Measurements from ENCODE around the gene WDR77.

DNA sequence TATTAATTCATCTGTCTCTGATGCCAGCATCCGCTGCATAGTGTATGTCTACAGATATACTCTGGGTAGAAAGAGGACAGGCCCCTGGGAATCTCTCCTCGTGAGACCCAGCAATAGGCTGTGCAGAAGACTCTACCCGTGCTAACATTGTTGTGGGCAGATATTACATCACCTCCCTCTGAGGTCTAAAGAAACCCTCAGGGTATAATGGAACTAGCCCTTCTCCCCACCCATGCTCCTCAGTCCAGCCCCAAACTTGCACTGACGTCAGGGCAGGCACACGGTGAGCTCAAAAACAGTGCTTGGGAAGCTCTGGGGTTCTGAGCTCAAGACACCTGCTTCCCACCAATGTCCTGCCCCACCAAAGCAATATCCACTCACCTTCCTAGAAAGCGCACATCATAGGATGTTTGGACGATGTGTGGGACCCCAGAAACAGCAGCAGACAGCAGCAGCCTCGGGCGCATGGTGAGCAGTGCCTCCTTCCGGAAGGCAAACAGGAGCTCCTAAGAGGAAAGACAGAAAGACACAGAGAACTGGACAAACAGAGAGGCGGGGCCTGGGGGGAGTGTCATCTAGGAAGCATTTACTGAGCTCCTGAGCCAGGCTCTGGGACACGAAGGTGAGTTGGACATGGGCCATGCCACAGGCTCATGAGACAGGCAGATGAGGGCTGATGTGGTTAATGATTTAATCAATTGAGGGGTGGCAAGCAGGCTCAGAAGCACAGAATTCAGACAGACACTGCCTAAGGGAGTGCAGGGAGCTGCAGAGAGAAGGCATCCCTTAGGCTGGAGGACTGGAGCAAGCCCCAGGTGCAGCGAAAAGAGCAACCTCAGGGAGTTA is 26.3 kb downstream of the WDR77 start:
- TF ChIP-seq, protein P1, sequence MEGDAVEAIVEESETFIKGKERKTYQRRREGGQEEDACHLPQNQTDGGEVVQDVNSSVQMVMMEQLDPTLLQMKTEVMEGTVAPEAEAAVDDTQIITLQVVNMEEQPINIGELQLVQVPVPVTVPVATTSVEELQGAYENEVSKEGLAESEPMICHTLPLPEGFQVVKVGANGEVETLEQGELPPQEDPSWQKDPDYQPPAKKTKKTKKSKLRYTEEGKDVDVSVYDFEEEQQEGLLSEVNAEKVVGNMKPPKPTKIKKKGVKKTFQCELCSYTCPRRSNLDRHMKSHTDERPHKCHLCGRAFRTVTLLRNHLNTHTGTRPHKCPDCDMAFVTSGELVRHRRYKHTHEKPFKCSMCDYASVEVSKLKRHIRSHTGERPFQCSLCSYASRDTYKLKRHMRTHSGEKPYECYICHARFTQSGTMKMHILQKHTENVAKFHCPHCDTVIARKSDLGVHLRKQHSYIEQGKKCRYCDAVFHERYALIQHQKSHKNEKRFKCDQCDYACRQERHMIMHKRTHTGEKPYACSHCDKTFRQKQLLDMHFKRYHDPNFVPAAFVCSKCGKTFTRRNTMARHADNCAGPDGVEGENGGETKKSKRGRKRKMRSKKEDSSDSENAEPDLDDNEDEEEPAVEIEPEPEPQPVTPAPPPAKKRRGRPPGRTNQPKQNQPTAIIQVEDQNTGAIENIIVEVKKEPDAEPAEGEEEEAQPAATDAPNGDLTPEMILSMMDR (conservative IDR thresholded peaks at IDR 0.05; ENCODE audit: low read length), result no peak
- no peak for TF ChIP-seq EZH2phosphoT487 (IDR thresholded peaks at IDR 0.05; ENCODE audit: borderline replicate concordance)
